Non-pigmented ciliary epithelial cell (primary cell): Measurements from ENCODE around the gene GPD1L.

Experiments
- DNase-seq: peaks from one replicate; pipeline ENCODE4 v3.0.0-alpha.2; 2010; ENCODE audit warnings: low read depth

GPD1L gene

DNA sequence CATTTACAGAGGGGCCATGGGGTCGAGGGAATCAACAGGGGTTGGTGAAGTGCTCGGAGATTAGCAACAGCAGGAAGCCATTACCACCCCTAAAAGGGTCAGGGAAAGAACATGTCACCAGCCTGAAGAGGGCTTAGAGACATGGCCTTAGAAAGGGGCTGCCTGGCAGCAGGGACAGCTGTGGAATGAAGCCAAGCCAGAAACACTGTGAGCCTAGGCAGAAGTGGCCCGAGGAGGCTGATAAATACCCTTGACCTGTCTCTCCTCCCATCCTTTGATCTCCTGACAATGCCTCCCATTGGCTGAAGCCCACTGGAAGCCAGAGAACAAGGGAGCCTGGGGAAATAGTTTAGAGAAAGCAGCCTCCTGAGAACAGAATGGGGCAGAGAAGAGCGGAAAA lies 31.4 kb downstream of the GPD1L start:
- DNase-seq, result no peak

DNA sequence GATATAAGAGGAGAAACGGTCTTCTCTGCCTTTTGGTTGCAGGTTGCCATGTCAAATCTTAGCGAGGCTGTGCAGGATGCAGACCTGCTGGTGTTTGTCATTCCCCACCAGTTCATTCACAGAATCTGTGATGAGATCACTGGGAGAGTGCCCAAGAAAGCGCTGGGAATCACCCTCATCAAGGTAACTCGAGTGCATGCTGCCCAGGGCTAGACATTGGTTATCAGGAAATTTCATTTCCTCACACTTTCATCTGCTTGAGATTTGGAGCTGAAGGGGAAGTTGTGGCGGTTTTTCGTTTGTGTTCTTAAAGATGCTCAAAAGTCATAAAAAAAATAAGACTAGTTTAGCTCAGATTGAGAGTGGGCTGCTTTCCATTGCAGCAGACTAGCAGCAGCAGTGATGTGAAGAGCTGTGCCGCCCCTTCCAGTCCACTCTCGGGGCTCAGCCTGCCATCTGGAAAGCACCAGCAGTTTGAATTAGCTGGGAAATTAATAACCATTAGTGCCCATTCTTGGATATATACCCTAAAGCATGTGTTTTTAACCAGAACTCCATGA lies 32.2 kb downstream of the GPD1L start:
- no peak for DNase-seq

DNA sequence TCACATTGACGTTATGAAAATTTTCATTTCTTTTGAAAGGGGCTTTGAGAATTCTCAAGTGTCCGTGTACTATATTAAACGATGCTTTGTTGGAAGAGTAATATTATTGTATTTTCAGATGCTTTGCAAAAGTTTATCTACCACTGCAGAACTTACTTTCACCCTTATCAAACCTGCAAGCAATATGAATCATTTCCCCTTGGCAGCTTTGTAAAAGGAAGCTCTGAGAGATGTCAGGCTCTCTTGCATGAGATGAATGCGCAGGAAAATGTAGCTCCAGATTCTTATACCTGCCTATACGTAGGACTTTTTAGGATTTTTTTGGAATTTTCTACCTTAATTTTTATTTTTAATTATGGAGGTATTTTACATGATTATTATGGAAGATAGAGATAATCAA lies 34.5 kb downstream of the GPD1L start:
- DNase-seq, result no peak

DNA sequence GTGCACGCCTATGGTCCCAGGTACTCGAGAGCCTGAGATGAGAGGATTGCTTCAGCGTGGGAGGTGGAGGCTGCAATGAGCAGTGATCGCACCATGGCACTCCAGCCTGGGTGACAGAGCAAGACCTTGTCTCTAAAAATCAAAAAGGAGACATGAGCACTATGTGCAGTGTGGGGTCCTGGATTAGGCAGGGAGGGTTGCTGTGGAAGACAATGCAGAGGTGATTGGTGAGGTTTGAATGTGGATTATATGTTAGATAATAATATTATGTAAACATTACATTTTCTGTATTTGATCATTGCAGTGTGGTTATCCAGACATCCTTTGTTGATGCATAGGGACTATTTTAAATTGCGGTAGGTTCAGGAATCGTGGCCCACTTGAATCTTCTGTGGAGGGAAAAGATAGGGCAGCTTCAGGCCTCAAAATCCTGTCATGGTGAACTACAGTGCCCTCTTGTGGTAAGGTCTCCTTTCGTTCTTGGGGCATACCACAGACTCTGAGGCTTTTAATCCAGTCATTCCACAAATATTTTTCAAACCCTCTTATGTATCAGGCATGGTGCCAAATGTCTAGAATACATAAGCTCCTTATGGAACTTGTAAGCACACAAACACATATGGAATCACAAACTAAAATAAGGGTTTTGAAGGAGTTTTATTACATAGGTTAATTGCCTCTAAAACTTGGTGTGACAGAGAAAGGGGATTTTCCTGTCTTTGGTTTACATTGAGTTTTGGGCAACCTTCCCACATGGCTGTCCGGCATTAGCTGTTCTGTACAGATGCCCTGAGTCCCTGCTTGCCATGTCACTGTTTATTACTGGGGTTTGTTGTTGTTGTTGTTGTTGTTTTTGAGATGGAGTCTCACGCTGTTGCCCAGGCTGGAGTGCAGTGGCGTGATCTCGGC lies 37.7 kb downstream of the GPD1L start:
- peak; percentile 93 for DNase-seq

DNA sequence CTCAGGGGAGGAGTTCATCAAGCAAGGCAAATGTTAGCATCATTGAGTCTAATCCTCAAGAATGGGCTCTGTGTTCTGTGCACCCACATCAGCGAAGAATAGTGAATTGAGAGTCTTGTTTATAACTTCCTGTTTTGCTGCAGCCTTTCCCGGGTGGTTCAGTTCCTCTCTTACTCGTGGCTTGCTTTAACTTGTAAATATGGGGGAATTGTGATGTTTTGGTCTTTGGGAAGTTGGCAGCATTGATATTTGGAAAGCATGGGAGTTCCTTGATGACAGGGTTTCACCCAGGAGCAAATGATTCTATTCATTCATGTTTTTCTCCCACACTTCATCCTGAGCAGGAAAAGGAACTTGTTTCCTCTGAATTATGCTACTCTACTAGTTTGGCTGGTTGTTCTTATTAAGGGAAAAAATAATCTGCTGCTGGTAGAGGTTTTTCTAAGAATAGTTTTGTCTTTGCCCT lies 40.4 kb downstream of the GPD1L start:
- DNase-seq, result no peak

DNA sequence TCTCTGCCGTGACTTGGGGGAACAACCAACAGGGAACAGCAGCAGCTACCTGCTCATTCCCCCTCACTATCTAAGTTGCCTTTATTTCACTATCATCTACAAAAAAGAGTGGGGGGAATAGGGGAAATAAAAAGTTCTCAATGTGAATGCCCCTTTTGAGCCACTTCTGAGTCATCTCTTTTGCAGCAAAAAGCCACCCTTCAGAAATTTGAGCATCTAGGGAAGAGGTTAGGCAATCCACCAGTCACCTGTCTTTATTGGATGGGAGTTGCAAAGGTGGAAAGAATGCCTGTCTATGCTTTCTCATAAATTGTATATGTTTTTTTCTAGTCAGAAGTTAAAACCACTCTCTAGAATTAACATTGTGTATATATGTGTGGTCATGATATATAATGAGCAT lies 41.1 kb downstream of the GPD1L start:
- no peak for DNase-seq

DNA sequence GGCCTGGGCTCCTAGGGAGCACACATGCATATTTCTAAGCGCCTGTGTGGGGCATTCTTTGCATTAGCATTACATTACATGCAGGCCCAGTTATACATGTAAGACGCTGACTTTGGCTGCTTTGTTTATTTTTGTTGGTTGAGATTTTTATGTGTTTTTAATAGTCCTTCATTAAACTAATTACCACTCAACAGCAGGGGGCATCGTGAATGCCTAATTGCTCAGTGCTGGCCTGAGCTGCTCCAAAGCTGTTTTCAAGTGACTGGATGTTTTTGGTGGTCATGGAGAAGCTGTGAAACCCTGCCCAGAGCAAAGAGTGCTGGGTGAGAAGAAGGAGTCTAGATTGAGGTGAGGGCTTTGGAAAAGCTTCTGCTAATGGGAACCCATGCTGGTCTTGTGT lies 41.5 kb downstream of the GPD1L start:
- DNase-seq, result no peak

DNA sequence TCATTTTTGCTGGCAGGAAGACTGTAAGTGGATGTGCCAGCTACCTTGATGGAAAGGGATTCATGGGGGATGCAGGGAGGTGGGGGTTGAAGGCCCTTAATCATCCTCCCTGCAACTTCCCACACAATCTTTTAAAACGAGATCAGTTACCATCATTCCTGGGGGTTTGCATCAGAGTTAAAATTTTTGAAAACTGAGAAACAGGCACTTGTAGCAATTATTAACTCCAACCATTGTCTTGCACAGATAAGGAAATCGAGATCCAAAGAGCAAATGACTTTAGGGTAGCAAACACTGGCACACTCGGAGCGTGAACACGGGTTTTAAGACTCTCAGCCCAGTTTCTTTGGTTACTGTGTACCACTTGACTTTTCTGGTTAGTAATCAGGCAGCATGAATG lies 41.9 kb downstream of the GPD1L start:
- no peak for DNase-seq

DNA sequence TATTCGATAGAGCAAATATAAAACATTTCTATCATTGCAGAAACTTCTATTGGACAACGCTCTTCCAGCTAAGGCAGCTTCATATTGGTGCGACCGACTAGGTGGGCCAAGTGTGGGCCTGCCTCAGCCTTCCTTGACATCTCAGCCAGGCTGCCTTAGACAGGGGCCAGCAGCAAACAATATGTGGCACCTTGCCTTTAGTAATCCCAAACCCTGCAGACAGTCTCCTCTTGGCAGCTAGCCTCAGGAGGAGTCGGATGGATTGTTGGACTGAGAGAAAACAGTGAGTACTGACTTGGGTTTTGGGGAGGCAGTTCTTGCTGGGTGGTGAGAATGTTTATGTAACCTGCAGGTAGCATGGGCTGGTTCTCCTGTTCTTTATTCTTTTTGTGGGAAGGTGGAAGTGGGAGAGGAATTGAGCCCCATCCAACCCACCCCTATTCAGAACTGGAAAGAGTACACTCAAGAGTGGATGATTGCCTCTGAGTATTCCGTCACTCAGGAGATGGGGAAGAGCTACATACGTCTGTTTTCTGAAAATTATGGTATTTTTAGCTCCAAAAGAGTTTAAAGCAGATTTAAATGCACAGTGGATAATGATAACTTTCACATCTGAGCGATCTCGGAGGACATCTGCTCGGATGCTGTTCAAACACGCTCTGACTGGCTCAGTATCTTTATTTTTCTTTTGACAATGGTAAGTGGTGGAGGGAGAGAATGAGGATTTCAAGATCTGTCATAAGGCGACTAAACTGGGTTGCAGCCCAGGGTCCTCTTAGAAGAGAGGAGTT lies 47.2 kb downstream of the GPD1L start:
- DNase-seq, result no peak

DNA sequence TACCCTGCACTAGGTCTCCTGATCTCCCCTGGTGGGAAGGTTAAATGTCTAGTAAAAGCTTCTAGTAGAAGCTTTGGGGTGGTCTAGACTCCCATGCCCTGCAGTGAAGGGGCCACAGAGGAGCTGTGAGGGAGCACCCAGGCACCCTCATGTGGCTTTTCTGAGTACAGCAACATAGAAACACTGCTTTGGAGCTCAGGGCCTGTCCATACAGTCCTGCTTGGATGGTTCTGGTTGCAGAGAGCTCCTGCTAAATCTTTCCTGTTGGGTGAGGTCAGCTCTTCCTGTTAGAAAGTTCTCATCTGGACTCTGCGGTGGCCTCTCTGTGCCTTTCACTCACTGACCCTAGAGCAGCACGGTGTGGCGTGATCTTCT lies 47.8 kb downstream of the GPD1L start:
- no peak for DNase-seq

DNA sequence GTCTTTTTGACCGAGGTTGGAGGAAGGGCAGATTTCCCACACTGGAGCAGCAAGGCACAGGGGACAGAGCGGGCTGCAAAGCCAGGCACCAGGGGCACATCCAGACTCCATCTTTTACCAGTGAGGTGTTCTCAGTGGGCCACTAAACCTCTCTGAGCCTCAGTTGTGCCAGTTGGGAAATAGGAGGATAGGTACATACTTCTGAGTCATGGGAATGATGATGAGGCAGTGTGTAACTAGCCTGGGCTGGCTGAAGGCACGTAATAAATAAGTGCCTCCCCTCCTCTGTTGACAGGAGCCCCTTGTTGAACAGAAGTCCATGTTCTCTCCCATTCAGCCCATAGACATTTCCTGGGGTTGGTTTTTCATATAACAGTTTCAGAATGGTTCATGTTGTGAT lies 48.7 kb downstream of the GPD1L start:
- DNase-seq, result no peak

DNA sequence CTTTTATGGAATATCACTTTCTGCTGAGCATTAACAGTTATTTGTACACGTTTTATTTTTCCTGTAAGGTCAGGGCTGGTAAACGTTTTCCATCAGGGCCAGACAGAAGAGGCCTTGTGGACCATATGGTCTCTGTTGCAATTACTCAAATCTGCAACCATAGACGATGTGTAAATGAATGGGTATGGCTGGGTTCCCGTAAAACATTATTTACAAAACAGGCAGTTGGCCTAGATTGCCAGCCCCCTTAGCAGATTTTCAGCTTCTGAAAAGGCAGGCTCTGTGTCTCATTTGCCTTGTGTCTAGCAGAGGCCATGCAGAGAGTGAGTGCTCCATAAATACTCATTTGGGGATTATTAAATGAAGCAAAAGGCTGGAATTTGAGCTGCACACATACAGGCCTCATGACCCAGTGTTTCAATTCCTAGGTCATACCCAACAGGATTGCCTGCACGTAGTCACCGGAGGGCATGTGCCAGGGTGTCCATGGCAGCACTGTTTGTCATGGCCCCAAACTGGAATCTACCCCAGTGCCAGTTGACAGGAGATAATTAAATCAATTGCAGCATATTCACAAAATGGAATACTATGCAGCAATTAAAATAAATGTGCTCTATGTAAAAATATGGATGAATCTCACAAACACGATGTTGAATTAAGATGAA lies 51.3 kb downstream of the GPD1L start:
- DNase-seq, result no peak

DNA sequence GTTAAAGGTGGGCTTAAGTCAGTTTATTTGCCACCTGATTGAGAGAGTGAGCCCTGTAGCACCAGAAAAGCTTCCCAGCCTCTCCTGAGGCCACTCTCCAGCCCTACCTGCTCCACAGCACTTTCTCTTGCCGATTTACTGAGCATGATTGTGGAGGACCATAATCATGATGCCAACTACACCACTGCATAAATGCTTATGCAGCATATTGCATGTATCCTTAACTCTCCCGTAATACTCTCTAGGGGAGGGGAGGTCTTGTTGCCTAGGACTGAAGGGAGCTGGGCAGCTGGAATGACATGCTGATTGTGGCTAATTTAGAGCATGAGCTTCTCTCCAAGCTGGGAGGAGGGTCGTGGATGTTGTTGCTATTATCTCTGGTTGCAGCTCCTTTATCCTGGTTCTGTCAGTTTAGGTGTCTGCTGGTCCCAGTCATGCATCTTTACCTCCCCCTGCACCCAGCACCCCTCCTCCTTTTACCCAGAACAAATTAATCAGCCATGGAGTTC lies 54.3 kb downstream of the GPD1L start:
- no peak for DNase-seq

DNA sequence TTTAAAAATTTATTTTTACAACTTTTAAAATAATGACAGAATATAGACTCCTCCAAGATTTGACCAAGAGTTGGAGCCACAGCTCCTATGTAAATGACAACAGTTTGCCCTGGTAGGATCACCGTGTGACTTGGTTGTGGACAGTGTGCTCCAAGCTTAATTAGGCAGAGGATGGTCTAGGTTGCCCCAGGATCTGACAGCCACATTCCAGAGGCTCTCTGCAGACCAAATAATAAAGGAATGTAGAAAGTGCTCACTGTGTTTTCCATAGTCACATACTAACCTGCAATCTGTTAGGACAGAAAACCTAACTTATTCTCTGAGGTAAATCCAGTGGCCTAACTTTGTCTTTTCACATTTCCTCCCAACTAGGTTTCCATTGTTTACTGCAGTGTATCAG lies 59.0 kb downstream of the GPD1L start:
- DNase-seq, result no peak

DNA sequence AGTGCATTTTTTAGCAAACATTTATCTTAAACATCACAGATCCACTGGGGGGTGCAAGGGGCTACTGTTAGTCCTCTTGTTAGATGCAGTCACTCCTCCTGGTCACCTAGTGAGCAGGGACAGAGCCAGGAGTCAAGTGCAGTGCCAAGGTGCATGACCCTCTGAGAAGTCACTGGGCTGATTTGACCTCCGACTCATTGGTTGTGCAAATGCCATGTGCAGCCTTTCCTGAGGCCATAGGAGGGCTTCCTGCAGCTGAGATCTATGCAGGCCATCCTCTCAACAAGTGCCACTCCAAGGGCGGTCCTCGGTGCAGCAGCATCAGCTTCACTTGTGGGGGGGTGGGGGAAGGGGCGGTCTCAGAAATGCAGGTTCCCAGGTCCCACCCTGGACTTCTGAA lies 60.2 kb downstream of the GPD1L start:
- DNase-seq, result no peak

DNA sequence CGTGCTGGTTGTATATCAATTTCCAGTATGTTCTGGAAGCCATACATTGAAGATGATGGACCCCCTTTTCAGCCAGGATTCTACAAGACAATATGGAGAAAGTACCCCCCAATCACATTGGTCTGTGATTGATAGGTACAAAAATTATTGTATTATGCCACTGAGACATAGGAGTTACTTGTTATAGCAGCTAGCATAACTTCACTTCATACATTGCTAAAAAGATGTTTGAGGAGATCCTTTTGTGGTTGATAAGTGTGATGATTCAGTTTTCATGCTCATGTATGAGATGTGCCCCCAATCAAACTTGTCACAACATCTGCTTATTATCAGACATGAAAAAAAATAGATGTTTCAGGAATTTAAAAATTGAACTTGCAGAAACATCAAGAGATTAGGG lies 66.0 kb downstream of the GPD1L start:
- no peak for DNase-seq

DNA sequence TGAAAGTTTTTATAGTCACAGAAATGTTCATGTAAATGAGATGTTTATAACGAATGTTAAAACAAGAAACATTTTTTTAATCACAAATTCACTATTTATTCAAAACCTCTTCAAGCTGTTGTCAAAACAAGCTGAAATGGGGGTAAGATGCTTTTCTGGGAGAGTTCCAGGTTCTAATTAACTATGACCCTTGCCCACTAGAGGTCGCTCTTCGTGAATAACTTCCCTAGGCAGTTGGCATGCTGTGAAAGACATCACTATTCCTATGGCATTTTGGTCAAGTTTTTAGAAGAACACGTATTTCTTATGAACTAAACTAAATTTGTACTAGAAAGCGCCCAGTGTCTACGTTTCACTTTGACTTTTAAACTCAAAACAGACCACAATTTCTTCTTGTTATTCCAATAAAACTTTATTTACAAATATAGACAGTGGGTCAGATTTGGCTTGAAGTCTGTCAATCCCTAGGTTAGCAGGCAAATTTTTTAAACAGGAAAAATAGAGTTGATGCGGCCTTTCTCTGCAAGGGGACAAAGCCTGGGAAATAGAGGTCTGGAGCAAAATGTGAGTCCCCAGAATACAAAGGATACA lies 69.3 kb downstream of the GPD1L start:
- peak; percentile 26 for DNase-seq

DNA sequence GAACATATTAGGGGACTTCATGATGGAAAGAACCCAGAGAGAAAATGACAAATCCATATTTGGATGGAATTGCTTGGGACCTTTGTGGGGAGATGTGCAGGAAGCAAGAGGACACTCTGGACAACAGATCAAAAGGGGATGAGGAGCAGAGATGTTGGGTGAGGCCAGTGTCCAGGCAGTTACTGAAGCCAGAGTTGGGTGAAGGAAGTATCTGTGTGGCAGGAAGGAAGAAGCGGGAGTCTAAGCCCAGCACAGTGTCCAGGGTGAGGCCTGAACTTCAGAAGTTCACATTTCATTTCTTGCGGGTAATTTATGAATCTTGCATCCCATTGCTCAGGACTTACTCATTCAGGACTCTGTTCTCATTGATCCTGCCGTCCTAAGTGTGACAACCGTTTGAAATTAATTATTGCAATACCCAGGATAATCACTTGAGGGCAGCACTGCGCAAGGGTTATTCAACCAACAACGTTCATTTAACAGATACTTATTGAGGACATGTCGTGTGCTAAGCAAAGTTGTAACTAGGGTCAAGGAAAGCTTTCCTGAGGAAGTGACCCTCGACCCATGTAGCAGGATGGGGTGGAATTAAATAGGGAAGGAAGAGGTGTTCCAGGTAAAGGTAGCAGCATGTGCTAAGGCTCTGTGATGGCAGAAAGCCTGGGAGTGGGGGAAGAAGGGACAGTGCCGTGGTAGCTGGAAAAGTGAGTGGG lies 70.7 kb downstream of the GPD1L start:
- peak; percentile 14 for DNase-seq

DNA sequence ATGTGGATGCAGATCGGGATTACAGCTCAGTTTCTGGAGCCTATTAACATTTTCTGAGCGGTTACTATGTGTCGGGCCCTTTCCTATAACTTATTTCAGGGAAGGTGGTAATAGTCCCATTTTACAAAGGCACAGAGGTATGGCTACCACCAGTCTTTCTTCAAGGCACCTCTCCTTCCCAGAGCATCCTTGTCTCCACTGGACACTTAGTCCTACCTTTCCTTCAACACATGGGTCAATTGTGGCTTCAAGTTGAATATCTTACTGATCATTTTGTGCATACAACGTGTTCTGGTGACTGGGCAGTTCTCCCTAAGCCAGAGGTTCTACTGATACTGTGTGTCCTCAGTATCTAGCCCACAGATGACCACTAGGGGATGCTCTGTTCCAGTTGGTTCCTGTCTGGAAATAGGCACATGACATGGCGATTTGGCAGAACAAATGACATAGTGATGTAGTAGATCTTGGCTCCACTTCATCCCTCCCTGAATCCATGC lies 71.3 kb downstream of the GPD1L start:
- DNase-seq, result peak; percentile 49

DNA sequence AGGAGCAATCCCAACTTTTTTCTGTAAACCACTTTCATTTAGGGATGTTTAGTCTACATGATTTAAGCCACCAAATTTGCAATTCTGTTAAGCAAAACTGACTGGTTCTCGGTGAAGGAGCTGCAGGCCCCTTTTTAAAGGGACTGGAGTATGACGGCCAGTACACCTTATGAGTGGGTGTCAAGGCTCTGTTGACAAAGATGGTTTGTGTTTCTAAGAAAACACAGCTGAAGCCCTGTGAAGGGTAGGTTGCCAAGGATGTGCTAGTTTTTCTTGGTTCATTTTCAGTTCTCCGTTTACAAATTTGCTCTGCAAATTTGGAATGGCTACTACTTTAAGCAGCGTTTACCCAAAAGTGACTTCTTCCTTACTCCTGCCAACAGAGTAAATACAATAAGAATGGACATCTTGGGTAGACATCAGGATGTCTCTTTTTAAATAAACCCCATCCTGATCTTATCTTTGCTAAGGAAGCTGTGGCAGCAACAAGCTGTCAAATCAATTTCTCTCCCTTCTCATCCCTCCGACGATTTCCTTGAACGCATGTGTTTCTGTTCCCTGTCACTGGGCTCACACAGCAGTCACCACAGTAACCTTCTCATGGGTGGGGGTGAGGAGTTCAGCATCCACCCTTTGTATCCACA lies 73.8 kb downstream of the GPD1L start:
- no peak for DNase-seq
